Urinary bladder (tissue), 4 donors: ENCODE results near the gene FN1. TPM values are rescaled to one million over a fixed set of nuclear protein-coding genes. Genes with fewer than 3 reads are reported as not detected.
"Not testable (repeated sequence)": the region's sequence is repeated elsewhere in the genome, so short reads cannot be mapped to it uniquely, and the experiment has no call there.

Experiments
- DNase-seq: peaks from one replicate; pipeline ENCODE4 v3.0.0-alpha.2; 2015; ENCODE audit errors: extremely low spot score
- H3K27ac ChIP-seq: one replicate; pipeline ENCODE4 v1.5.1; 2013; ENCODE audit warnings: low read depth, mild to moderate bottlenecking, moderate library complexity
- H3K36me3 ChIP-seq: one replicate; pipeline ENCODE4 v1.6.1; 2013; ENCODE audit warnings: mild to moderate bottlenecking, moderate library complexity; ENCODE audit not compliant: insufficient read depth
- H3K4me1 ChIP-seq: one replicate; pipeline ENCODE4 v1.6.1; 2013; ENCODE audit warnings: mild to moderate bottlenecking, moderate library complexity; ENCODE audit not compliant: insufficient read depth
- H3K4me3 ChIP-seq: one replicate; pipeline ENCODE4 v1.5.1; 2013; ENCODE audit warnings: low read depth, low read length
- WGBS: extraction: QIAGEN DNeasy Blood & Tissue Kit; methylation state at CpG from one replicate; pipeline ENCODE4 v1.1.7; 2013; 5-methylcytosine and 5-hydroxymethylcytosine counted together
- polyA plus RNA-seq: library from polyadenylated mRNA; stranded (reverse); fragments of 200-250 nt; gene quantifications from one replicate; pipeline ENCODE4 v1.2.3, GENCODE V29; 2013
- total RNA-seq: library from RNA; depleted of rRNA; stranded (reverse); fragments of >200 nt; gene quantifications from one replicate; pipeline ENCODE4 v1.2.3, GENCODE V29; 2014
- donor health status: healthy with polysubstance abuse.
- donor health status: healthy.

Gene FN1
- total and polyA plus RNA-seq, 2 donors: 1,813 to 1,853 TPM

DNA sequence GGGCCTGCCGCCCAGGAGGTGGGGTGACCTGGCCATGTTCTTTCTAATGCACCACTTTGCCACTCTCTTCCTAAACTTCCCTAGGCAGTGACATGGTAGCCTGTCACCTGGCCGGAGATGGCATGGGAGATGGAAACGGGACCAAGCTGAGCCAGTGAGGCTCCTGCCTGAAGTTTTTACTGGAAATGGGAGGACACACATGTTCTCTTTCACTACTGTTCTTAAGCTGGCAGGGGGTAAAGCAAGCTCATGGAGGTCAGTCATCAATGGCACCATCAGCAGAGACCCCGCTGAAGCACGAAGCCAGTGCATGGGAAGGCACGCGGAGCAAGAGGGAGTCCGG is 73.3 kb downstream of the FN1 start:
- DNase-seq: no peak
- Histone ChIP-seq H3K27ac (no peak overlapping the region), H3K36me3 (no peaks in the 10 kb centered on the region), H3K4me1 (no peaks in the 10 kb centered on the region), H3K4me3 (no peak overlapping the region)
- WGBS: 94% methylated on average over 8 of the region's 8 CpGs

DNA sequence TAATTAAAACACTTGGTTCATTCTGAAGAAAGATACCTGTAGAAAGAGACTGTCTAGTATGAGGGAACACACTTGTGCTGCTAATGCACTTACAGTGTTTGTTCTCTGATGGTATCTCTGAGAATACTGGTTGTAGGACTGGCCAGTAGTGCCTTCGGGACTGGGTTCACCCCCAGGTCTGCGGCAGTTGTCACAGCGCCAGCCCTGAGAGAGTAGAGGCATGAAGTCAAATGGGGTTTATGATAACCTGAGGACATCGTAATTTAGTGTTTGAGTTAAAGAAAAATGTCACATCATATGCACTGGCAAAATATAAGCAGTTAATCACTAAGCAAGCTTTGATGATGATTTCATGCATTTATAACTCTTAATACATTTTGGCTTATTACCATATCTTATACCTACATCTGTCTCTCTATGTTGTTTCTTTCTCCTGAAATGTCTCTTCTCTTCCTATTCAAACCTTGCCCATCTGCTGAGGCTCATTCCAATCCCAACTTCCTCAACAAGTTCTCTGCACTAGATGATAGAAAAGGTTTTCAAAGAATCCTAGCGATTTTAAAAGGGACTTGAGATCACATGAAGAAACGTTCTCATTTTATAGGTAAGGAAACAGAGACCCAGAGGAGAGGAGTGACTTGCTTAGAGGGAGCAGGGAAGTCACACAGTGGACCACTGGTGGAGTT is 73.8 kb downstream of the FN1 start:
- Histone ChIP-seq H3K4me1 (no peaks in the 10 kb centered on the region), H3K36me3 (no peaks in the 10 kb centered on the region), H3K27ac (no peak overlapping the region), H3K4me3 (no peak overlapping the region)
- WGBS: 65% methylated on average over 6 of the region's 6 CpGs
- no peak for DNase-seq

DNA sequence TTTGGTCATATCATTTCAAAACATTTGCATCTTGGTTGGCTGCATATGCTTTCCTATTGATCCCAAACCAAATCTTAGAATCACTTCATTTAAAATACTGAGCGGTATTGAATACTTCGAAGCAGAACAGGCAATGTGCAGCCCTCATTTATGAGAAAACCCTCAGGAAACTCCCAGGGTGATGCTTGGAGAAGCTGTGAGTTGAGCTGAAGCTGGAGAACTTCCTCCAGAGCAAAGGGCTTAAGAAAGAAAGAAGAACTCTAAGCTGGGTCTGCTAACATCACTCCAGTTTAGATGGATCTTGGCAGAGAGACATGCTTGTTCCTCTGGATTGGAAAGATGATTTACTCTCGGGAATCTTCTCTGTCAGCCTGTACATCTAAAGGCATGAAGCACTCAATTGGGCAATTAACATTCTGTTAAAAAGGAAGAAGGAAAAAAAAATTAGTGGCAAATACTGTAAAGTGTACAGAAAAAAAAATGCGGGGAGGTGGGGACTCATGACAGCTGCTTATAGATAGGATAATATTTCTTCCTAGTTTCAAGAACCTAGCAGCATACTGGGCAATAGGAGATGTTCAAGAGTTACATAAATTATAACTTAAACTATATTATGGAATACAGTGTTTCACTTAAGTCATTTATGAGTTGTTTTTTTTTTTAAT is 74.5 kb downstream of the FN1 start:
- no peaks in the 10 kb centered on the region for H3K36me3 ChIP-seq

DNA sequence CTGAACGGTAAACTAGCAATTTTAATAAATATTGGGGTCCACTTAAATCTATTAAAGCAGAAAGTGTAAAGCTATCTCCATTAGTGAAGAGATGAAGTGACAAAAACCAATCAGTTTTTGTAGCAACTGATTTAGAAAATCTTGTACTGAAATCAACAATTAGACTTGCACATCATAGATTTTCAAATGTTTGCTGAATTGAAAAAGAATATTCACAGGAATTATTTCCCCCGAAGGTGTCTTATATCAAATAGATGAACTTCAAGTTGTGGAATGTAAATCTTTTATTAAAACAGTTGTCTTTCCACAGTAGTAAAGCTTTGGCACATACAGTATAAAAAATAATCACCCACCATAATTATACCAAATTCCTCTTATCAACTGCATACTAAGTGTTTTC is 75.3 kb downstream of the FN1 start:
- no peaks in the 10 kb centered on the region for H3K36me3 ChIP-seq
- no peaks in the 10 kb centered on the region for H3K4me1 ChIP-seq
- 83% methylated on average over 2 of the region's 2 CpGs for WGBS

More for the DNA sequence above, 74.5 kb downstream of the FN1 start:
- Histone ChIP-seq H3K4me3 (no peak overlapping the region), H3K27ac (no peak overlapping the region), H3K4me1 (no peaks in the 10 kb centered on the region)
- WGBS: 87% methylated on average over 4 of the region's 4 CpGs
- DNase-seq: no peak

DNA sequence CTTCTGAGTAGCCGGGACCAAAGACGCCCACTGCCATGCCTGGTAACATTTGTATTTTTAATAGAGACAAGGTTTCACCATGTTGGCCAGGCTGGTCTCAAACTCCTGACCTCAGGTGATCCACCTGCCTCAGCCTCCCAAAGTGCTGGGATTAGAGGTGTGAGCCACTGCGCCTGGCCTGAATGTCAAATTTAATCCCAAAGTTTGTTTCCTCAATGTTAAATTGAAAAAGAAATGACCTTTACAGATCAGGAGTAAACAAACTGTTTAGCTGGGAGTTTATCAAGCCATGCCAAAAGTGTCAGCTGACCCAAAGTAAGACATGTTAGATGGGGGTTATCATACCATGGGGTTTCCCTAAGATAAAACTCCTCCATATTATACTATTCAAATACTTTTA is 75.8 kb downstream of the FN1 start:
- 90% methylated on average over 3 of the region's 3 CpGs for WGBS
- H3K27ac ChIP-seq, H3K36me3 ChIP-seq: not testable (repeated sequence)

More for the DNA sequence above, 75.3 kb downstream of the FN1 start:
- Histone ChIP-seq H3K4me3 (no peak overlapping the region), H3K27ac (no peak overlapping the region)
- no peak for DNase-seq

DNA sequence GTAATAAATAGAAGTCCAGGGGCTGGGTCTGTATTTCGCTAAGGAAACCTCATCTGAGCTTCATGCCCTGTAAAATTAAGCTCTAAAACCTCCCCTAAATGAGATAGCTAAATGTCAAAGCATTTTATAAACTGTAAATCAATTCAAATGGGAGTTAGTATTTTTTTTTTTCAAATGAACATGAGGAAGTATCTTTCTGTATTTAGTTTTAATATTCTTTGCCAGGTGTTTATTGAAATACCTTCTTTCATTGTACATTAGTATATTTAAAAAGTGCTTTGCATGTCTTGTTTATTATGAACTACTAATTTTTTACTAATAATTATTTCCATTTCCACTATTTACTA is 76.3 kb downstream of the FN1 start:
- WGBS: 93% methylated on average over 1 of the region's 1 CpG
- Histone ChIP-seq H3K27ac (no peak overlapping the region), H3K36me3 (no peaks in the 10 kb centered on the region), H3K4me3 (no peak overlapping the region), H3K4me1 (no peaks in the 10 kb centered on the region)
- DNase-seq: no peak

More for the DNA sequence above, 75.8 kb downstream of the FN1 start:
- not testable (repeated sequence) for H3K4me1 ChIP-seq, H3K4me3 ChIP-seq, DNase-seq

DNA sequence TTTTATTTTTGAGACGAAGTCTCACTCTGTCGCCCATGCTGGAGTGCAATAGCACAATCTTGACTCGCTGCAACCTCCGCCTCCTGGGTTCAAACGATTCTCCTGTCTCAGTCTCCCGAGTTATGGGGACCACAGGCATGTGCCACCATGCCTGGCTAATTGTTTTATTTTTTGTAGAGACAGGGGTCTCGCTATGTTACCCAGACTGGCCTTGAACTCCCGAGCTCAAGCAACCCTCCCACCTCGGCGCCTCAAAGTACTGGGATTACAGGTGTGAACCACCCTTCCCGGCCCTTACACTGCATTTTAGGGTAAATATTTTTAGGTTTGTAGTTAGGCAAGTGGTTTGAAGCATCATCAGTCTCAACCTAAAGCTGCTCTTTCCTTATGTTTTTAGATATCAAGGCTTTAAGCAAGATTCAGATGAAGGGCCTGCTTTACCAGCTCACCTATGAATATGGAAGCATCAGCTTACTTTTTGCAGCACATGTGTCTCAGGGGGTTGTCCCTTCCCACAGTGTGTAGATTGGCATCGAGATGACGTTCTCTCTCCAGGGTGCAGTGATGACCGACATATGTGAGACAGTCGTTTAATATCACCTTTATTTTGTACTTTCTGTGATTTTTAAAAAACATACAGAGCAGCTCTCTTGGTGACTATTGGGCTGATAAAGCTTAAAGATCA is 76.8 kb downstream of the FN1 start:
- 84% methylated on average over 15 of the region's 15 CpGs for WGBS
- no peak for DNase-seq
- no peaks in the 10 kb centered on the region for H3K4me1 ChIP-seq
- H3K36me3 ChIP-seq: no peaks in the 10 kb centered on the region
- no peak overlapping the region for H3K4me3 ChIP-seq
- H3K27ac ChIP-seq: no peak overlapping the region

DNA sequence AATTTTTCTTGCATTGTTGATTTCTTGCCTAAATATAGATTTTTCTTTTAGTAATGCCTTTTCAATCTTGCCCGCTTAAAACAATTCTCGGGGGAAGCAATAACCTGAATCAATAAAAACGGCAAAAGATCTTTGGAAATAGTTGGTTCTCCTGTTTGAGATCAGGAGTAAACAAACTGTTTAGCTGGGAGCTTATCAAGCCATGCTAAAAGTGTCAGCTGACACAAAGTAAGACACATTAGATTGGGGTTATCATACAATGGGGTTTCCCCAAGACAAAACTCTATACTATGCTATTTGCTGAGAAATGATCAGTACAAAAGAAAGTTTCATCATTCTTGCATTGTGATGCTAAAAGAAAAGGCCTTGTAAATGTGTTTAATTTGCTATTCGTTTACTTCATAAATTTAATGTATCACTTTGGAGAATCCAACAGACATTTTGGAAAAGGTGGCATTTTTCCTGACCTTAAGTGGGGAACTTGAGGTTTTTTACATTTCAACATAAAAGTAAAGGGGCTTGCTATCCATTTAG is 77.5 kb downstream of the FN1 start:
- Histone ChIP-seq H3K4me1 (no peaks in the 10 kb centered on the region), H3K4me3 (no peak overlapping the region), H3K27ac (no peak overlapping the region), H3K36me3 (peaks cover 2% of the 10 kb centered on the region)
- DNase-seq: no peak
- 89% methylated on average over 4 of the region's 4 CpGs for WGBS

DNA sequence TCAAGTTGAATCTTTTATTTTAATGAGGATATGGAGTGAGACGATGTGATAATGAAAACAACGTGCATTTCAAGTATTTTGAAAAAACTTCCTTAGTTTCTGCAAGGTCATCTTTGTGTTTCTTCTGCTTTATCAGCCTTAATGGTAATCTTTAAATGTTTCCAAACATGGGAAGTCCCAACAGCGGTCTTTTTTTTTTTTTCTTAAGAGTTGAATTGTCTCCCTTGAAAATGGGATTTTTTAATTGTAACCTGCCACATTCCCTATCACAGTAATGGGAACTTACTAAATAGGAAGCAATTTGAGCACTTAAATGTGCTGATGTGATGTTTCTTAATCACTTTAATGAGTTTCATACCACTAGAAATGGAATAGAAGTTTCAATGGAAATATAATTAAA is 78.2 kb downstream of the FN1 start:
- no peak for DNase-seq
- Histone ChIP-seq H3K27ac (no peak overlapping the region), H3K4me1 (no peaks in the 10 kb centered on the region), H3K4me3 (no peak overlapping the region), H3K36me3 (peaks cover 2% of the 10 kb centered on the region)
- WGBS: 73% methylated on average over 3 of the region's 3 CpGs

DNA sequence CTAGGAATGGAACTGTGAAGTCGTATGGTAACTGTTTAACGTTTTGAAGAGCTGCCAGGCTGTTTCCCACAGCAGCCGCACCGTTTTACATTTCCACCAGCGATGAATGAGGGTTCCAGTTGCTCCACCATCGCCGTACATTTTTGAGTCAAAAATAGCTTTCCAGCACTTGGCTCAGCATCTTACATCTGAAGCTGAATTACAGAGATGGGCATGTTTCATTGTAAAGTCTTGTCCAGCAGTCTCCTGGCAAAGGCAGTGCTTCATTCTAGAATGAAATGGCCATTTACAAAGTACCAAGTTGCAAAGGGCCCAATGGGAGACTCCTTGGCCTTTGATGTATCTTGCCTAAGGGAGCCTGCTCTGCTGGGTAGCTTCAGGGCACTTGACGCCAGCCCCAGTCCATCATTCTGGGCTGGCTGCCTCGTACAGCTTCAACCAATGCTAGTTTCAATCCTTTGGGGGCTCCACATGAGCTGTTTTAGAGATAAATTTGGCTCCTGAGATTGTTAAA is 78.9 kb downstream of the FN1 start:
- WGBS: 66% methylated on average over 9 of the region's 9 CpGs
- Histone ChIP-seq H3K4me3 (no peak overlapping the region), H3K4me1 (no peaks in the 10 kb centered on the region), H3K36me3 (peaks cover 2% of the 10 kb centered on the region), H3K27ac (no peak overlapping the region)
- DNase-seq: no peak

DNA sequence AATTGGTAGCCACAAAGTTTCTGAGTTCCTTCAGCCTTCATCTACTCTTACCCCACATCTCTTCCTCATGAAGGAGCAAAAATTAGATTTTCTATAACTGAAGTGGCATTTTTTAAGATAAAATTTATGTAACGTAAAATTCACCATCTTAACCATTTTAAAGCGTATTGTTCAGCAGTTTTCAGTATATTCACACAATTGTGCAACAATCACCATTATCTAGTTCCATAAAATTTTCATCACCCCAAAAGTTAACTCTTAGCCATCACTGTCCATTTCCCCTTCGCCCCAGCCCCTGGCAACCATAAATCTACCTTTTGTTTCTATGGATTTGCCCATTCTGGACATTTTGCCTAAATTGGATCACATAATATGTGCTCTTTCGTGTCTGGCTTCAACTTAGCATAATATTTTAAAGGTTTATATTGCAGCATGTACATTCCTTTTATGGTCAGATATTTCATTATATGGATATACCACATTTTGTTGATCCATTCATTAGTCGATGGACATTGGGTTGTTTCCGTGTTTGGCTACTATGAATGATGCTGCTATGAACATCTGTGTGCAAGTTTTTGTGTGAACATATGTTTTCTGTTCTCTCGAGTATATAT is 79.4 kb downstream of the FN1 start:
- Histone ChIP-seq H3K27ac (no peak overlapping the region), H3K4me3 (no peak overlapping the region), H3K4me1 (no peaks in the 10 kb centered on the region), H3K36me3 (peaks cover 2% of the 10 kb centered on the region)
- DNase-seq: no peak
- 89% methylated on average over 7 of the region's 7 CpGs for WGBS

DNA sequence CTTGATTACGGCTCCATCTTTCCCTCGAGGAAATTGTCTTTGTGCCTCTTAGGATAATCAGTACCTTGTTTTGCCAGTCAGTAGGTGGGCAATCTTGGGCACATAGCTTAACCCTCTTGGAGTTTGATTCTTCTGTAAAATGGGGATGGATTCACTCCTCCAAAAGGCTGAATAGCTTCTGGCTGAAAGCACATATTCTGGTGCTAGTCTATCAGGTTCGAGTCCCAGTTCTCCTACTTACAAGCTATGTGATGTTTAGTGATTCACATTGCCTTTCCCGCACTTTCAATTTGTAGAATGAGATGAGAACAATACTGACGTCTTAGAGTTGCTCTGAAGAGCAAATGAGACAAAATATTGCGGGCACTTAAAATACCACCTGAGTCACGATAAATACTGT is 80.1 kb downstream of the FN1 start:
- peaks cover 2% of the 10 kb centered on the region for H3K36me3 ChIP-seq
- 93% methylated on average over 7 of the region's 7 CpGs for WGBS
- no peak overlapping the region for H3K27ac ChIP-seq
- no peak overlapping the region for H3K4me3 ChIP-seq
- DNase-seq: no peak
- no peaks in the 10 kb centered on the region for H3K4me1 ChIP-seq

DNA sequence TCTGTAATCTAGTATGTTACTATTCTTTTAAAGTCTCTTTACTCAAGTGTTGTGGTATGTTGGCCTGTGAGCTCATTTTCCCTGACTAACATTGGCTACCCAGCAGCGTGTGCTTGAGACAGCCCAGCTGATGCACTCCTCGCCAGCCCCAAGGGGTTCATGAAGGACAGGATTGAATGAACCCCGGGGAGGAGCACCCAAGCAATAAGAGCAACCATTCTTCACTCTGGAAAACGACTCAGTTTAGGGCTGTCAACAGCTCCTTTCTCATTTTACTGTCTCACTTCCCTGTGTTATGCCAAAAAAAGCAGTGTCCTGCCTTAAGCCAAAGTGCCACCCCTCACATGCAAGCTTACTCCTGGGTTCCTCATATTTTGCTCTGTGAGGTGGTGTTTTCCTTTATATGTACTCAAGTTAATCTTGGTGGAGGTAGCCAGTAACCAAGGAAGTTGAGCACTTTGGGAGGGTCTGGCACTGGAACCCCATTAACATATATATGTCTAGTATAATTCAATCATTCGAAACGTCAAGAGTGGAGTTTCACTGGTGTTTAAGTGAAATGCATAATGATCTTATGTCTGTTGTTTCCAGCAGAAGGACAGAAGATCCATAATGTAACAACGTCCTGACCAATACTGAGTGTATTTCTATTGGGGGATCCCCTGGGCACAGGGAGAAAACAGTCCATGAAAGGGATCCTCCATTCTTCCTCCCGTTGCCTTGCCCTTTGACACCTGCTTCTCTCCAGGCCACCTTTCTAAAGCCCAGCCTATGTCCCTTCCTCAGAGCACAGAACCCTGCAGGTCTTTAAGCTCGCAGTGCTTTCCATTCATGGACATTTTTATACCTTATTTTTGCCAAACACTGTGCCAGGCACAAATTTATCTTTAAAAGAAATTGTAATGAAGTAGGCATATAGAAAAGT is 80.8 kb downstream of the FN1 start:
- DNase-seq: no peak
- no peaks in the 10 kb centered on the region for H3K4me1 ChIP-seq
- H3K4me3 ChIP-seq: no peak overlapping the region
- peaks cover 2% of the 10 kb centered on the region for H3K36me3 ChIP-seq
- no peak overlapping the region for H3K27ac ChIP-seq
- WGBS: 72% methylated on average over 9 of the region's 9 CpGs
